AG08396 (cell line): ENCODE data around the gene PAEP.

Experiments used
- DNase-seq: peaks from one replicate; pipeline ENCODE4 v3.0.0; 2012; ENCODE audit warnings: low spot score, mixed read lengths

The PAEP gene

DNA sequence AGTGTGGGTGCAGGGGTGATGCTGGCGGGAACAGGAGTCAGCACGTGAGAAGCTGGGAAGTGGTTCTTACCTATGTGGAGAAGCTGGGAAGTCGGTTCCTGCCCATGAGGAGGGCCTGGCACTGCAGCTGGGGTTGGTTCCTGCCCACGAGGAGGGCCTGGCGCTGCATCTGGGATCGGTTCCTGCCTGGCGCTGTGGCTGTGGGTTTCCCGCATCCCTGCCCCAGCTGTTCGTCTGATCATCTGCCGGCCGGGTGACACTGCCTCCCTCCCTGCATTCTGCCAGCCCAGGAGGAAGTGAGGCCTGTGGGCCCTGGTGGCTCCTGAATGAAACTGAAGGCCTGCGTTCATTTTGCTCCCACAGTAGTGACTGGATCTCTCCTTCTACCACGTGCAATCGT, 10.5 kb upstream of the PAEP start:
- DNase-seq = no peak

DNA sequence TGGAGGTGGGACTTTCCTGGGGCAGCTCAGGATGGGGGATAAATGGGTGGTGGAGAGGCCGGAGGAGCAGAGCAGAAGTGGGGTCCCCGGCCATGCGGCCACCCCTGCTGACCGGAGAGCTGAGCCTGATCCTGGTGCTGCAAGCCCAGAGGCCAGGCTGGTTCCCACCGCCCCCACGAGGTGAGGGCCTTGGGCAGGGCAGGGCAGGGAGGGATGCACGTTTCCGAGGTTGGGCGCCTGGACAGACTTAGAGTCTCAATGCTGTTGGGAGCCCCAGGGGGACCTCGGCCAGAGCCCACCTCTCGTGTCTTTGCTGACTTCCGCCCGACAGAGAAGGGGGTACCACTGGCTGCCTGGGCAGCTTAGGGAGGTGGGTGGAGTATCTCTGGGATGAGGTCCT, 10.1 kb upstream of the PAEP start:
- DNase-seq = no peak

DNA sequence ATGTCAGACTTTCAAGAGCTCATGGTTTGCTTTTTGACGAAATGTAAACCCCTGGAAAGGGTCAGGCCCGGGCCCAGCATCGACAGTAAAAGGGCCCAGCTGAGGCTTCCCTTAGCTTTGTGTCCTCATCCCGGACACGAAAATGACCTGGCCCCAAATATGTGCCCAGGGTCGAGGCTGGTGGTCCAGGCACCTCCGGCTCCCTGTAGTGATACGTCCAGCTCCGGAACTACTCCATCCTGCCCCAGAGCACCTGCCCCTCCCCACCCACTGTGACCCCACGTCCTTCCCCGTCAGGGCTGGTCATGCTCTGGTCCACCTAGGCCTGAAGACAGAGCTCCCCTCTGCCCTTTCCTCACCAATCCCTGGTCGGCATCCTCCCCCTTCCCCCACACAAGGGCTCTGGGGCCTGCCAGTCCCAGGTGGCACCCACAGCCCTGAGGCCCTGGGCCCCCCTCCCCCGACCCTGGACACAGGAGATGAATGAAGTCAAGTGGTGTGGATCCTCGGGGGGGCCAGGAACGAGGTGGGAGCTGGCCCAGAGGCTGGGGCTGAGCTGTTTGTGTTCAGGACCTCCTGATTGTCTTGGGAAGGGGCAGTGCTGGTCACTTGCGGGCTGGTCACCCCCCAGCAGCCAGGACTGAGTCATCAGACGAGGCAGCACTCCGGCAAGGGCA, 9.4 kb upstream of the PAEP start:
- no peak for DNase-seq

DNA sequence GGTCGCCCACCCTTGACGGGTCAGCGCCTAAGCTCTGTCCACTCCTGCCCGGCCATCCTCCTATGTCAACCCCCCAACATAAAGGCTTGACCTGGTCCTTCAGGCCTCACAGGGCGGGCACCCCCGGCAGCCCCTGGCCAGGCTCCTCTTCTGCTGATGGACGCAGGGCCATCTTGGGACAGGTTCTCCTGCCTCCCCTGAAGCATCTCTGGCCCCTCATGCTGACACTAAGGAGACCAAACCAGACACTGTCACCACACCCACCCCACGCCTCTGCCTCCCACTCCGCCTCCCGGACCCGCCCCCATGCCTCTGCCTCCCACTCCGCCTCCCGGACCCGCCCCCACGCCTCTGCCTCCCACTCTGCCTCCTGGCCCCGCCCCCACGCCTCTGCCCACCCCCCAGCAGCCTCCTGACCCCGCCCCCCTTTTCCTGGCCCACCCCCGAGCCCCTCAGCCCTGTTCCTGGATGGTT, 8.8 kb upstream of the PAEP start:
- no peak for DNase-seq

DNA sequence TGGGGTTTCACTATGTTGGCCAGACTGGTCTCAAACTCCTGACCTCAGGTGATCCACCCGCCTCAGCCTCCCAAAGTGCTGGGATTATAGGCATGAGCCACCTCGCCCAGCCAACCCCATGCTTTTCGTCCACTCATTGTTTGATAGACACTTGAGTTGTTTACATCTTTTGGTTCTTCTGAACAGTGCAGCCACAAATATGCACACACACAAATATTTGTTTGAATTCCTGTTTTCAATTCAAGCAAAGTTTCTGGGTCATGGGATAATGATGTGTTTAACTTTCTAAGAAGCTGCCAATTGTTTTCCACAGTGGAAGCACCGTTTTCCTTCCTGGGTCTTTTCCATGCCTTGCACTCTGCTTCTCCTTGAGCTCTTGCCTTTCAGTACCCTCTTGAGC, 6.8 kb upstream of the PAEP start:
- DNase-seq = no peak

DNA sequence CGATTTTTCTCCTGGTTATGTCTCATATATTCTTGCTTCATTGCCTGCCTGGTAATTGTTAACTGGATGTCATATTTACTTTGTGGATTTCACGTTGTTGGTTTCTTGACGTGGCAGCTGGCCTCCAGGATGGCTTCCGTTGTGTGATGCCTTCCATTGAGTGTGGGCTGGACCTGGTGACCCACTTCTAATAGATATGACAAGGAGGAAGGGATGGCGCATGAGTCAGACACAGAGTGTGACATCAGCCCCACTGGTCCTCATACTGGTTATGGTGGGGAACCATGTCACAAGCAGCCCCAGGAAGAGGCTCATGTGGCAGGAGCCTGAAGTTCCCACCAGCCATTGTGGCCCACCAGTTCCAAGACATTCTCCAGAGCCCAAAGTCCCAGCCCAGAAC, 6.4 kb upstream of the PAEP start:
- DNase-seq = no peak

DNA sequence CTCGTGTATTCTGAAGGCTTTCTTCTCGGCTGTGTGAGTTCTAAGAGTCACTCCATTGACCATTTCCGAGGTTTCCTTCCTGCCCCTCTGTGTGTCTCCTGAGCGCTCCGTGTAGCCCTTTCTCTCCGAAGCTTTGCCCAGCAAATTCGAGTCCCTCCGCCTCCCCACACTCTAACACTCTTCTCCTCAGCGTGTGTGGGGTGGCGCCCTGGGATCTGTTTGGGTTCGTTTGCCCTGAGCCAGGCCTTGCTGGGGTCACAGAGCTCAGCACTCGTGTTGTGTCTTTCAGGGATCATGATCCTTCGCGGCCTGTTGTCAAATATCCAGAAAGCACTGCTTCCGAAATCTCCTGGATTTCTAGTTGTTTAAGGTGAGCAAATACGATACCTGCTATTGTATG, 5.6 kb upstream of the PAEP start:
- DNase-seq = no peak

DNA sequence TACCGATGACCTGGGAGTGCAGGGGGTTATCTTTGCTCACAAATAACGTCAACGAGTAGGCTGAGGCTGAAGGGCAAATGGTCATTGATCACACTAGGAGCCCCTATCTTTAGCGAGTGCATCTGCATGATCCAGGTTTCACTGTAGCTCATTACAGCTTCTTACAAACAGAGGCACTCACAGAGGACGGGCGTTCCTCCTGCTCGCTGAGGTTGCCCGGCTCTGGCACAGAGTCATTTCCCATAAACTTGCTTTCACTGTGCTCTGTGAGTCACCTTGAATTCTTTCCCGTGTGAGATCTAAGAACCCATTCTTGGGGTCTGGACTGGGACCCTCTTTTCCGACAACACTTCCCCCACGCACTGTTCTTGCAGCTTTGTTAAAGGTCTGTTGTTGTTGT, 1.9 kb upstream of the PAEP start:
- DNase-seq = no peak

DNA sequence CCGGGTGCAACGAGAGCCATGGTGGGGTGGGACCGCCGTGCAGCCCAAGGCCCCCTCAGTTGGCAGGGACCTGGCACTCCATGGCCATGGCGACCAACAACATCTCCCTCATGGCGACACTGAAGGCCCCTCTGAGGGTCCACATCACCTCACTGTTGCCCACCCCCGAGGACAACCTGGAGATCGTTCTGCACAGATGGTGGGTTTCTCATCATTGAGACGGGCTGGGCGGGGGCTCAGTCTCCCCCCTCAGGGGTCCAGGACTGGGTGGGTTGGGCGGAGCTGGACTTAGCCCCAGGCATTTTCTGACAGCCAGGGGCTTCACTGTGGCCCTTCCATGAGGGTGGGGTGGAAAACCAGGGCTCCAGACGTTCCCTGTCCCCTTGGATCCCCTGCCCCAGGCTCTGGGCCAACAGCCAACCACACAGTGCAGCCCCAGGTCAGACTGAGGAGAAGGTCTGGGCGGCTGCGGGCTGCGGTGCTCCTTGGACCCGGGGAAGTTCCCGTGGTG, 734 bp downstream of the PAEP start:
- DNase-seq = no peak

DNA sequence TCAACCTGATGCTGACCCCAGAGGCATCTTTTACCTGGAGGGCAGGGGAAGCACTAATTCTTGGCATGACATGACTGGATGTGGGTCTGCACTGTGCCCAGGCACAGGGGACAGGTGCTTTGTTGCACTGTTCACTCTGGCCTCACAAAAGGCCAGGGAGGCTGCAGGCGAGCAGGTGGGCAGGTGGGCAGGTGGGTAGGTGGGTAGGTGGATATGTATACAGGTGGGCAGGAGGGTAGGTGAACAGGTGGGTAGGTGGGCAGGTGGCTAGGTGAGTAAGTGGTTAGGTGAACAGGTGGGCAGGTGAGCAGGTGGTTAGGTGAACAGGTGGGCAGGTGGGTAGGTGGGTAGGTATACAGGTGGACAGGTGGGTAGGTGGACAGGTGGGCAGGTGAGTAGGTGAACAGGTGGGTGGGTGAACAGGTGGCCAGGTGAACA, 1.5 kb downstream of the PAEP start:
- DNase-seq = no peak

DNA sequence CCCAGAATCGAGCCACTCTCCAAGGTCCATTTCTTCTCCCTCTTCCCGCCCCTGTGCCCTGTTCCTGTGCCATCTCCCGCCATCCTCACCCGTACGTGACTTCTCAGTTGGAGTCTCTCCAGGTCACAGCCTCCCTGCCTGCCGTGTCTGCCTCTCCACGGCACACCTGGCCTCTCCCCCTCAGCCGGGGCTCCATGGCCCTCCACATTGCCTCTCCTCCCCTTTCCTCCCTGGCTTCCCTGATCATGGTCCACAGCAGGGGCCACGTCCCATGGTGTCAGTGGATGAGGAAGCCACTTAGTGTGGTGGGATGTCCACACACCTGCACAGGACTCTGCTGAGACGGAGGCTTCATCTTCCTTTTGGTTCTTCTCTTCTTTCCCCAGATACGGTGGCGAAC, 2.3 kb downstream of the PAEP start:
- no peak for DNase-seq

DNA sequence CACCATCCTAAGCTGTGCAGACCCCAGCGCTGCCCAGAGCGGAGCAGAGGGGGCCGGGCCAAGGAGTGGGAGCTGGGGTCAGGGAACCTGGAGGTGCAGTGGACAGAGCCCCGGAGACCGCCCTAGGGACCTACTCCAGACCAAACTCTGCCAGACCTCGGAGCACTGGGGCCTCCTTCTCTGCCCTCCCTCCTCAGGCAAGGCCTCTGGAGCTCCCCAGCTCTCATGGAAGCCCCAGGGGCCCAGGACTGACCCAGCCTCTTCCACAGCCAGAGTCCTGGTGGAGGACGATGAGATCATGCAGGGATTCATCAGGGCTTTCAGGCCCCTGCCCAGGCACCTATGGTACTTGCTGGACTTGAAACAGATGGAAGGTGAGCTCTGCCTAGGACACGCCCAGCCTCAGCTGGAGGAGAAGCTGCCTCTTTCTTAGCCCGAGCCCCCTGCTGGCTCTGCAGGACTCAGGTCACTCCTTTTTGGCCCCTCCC, 3.6 kb downstream of the PAEP start:
- no peak for DNase-seq

DNA sequence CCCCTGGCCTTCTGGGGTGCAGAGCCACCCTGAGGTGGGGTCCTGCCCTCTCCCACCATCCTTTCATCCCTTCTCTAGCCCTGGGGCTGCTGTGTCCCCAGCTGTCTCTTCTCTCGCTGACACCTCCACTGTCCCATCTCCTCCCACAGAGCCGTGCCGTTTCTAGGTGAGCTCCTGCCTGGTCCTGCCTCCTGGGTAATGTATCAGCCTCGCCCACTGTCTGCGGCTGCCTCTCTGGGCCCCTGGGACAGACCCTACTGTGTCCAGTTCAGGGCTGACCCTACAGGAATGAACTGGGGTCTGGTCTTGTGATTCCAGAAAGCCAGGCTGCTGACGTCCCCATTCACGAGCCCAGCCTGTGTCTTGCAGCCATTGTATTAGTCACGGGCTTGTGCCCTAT, 4.1 kb downstream of the PAEP start:
- DNase-seq = no peak

DNA sequence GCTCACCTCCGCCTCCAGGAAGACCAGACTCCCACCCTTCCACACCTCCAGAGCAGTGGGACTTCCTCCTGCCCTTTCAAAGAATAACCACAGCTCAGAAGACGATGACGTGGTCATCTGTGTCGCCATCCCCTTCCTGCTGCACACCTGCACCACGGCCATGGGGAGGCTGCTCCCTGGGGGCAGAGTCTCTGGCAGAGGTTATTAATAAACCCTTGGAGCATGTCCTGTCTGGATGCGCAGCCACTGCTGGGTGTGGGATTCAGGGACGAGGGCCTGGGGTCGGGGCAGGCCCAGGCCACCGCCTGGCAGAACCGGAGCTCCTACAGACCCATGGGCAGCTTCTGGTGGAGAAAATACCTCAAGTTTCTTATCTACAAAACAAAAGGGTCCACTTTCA, 5.0 kb downstream of the PAEP start:
- DNase-seq = no peak

DNA sequence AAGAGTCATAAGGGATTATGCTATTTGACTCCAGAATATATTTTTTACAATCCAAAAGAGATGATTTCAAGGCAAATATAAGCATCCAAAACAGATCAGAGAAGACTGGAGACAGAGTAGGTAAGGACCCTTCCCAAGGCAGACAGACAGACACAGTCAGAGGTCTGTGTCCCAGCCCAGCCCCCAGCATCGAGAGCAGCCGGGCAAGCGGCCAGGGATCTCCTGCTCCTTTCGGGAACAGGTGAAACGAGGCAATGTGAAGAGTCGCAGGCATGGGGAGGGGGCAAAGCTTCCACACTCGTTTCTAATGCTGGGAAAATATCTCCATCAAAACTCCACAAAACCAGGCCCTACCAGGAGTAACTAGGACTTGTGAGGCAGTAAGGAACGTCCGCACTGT, 5.8 kb downstream of the PAEP start:
- DNase-seq = no peak

DNA sequence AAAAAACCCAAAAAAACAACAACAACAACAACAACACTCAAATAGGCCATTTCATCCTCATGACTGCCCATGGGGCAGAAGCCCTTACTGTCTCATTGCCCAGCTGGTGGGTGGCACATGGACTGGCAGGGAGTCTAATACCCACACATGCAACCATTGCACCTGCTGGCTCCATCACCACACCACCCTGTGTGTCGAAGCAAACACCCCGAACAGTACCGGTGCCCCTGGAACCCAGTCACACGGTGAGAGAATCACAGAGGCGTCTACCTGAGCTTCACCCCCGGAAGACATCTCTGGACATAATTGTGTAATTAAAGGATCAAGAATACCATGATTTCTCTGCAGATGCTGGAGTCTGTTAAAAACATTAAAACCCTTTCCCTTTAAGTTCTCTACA, 6.5 kb downstream of the PAEP start:
- DNase-seq = no peak

DNA sequence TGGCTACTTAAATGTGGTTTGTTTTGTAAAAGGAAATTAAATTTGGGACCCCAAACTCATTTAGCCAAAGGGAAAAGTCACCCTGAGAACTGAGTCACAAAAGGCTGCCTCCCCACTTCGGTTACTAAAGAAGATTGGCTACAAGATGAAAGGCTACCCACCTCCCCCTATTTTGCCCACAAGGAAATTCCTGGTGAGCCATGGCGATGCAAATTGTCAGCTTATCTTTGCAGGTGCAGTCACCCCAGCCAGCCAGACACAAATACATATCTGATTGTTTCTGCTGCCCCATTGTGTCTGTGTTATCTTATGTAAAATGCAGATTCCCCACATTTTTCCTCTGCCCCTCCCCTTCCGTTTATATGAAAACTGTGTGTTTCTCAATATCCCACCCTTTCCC, 8.9 kb downstream of the PAEP start:
- DNase-seq = no peak

DNA sequence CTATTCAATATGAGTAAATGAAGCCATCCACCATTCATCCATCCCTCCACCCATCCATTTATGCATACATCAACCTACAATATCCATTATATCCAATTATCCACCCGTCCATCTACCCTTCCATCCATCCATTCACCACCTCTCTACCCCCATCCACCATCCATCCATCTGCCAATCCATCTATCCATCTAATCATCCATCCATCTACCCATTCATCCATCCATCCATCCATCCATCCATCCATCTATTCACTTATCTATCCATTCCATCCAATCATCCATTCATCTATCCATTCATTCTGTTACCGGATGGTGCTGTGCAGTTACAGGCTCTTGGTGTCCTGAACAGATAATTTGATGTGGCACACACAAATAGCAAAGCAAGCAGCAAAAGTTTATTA, 10.7 kb downstream of the PAEP start:
- DNase-seq = no peak

DNA sequence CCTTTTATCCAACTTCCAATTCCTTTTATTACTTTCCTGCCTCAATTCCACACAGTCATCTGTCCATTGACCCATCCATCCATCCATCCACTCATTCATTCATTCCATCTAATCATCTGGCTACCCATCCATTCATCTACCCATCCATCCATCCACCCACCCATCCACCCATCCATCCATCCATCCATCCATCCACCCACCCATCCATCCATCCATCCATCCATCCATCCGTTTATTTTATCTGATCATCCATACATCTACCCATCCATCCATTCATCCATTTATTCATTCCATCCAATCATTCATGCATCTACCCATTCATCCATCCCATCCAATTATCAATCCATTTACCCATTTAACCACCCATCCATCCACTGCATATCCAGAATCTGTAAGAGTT, 11.6 kb downstream of the PAEP start:
- no peak for DNase-seq

DNA sequence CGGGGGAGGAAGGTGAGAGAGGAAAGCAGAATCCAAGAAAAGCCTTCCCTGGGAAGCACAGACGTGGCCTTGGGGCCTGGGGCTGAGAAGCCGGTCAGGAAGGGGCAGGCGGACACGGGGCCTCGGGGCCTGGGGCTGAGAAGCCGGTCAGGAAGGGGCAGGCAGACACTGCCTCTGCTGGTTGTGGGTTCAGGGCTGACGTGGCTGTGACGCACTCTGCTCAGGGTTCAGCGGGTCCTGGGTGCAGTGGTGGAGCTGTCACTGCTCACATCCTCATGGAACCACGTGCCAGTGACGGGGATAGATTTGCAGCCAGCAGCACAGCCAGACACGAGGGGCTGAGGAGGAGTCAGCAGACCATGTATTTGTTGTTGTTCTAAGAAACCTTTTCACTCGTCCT, 12.8 kb downstream of the PAEP start:
- no peak for DNase-seq

DNA sequence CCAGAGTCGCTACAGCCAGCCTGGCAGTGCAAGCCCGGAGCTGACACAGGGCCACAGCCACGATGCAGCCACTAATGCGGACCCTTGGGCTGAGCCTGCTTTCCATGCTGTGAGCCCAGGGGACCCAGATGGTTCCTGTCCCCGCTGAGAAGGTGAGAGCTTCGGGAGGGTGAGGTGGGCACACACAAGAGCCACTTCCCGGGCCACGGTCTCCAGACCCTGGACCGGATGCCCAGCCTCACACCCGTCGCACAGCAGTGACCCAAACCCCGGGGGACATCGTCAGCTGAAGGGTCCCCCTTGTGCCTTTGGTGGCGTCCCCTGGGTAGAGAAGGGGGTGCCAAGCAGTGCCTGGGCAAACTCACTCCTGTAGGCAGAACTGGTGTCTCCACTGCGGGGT, 13.4 kb downstream of the PAEP start:
- no peak for DNase-seq

DNA sequence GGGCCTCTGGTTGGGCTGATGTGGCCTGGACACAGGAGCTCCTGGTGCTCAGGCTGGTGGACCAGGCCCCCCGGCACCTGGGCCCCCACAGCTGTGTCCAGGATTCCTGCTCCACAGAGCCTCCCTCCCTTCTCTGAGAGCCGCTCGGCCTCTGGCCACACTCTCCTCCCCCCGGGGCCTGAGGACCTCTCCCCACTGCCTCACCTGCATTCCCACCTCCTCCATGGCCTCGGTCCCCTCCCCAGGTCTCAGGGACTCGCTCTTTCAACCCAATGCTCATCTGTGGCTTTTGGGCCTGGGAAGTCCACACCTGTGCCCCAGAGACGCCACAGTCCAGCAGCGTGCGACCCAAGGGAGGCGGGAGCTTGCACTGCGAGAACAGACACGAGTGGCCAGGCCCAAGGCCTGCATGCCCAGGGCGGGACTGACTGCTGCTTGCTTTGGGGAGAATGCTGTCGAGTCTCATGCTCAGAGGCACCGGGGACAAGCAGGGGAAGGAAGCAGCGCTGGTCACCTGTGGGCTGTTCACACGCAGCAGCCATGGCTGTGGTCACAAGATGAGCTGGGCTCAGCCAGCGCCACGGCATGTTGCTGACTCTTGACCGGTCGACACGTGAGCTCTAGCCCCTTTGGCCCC, 14.6 kb downstream of the PAEP start:
- DNase-seq = no peak

DNA sequence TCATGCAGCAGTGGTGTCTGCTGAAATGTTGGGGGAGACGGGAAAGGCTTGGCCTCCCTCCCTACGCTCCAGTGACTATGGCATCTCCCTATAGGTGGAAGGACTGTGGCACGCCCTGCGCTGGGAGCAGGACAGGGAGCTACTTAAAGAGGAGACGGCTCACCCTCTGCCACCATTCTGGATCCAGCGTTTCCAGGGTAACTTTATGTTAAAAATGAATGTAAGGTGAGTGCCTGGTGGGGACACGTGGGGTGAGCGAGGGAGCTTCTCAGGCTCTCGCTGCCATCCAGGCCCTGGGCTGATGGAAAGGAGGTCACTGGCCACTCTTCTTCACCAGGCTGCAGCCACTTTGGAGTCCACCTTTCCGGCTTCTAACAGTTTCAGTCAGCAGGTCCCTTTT, 15.7 kb downstream of the PAEP start:
- no peak for DNase-seq

DNA sequence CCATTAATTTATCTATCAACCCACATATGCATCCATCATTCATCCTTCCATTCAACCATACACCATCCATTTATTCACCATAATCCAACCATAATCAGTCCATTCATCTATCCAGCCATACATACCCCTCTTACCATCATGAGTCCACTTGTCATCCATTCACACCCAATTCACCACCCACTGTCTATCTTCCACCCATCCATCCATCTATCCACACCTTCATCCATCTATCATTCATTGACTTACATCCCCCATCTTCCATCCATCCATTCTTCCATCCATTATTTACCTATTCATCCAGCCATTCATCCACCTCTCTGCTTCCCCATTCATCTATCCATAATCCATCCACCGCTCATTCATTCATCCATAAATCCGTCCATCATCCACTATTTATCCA, 17.8 kb downstream of the PAEP start:
- DNase-seq = no peak
